H1 (cell line): ENCODE results near the gene ATP6AP1. TPM values are rescaled to one million over a fixed set of nuclear protein-coding genes. Genes with fewer than 3 reads are reported as not detected.

ENCODE experiments used
- CTCF ChIA-PET: fragments of 300-600 bp; sonication (Branson Sonifier 250); formaldehyde crosslinking; loops from one replicate; lab custom pipeline; 2021; ENCODE audit not compliant: partially characterized antibody; lab: Charles Lee
- POLR2A ChIA-PET: fragments of 300-600 bp; sonication (Branson Sonifier 250); formaldehyde crosslinking; loops from one replicate; lab custom pipeline; 2021; ENCODE audit warnings: inconsistent platforms; ENCODE audit not compliant: partially characterized antibody; lab: Charles Lee
- DNase-seq, 2 experiments: peaks; one replicate each; pipeline versions ENCODE4 v3.0.0 to v3.0.0-alpha.2; 2010 to 2022; ENCODE audit warnings: low spot score in 2 of 2, low read depth in 1 of 2, mixed read lengths in 1 of 2
- FAIRE-seq: peaks from 2 replicates; lab custom pipeline; 2011; peaks lifted over from hg19 to GRCh38; lab: Jason Lieb, UNC
- H2AFZ ChIP-seq: 2 replicates; pipeline ENCODE4 v1.8.1; 2012; ENCODE audit warnings: low read length, inconsistent platforms
- H2AK5ac ChIP-seq: 2 replicates; pipeline ENCODE4 v1.6.1; 2013; ENCODE audit warnings: low read depth, low read length
- H2BK120ac ChIP-seq: replicated peaks from 2 replicates; pipeline ENCODE3; 2013; ENCODE audit warnings: low read depth, low read length, inconsistent platforms
- H2BK12ac ChIP-seq: 2 replicates; pipeline ENCODE4 v1.6.1; 2013; ENCODE audit warnings: low read depth, low read length
- H2BK15ac ChIP-seq: 2 replicates; pipeline ENCODE4 v1.6.1; 2013; ENCODE audit warnings: low read length
- H2BK20ac ChIP-seq: 2 replicates; pipeline ENCODE4 v1.6.1; 2013; ENCODE audit warnings: low read length
- H2BK5ac ChIP-seq: 2 replicates; pipeline ENCODE4 v1.6.1; 2013; ENCODE audit warnings: low read depth, low read length
- H3K14ac ChIP-seq: 2 replicates; pipeline ENCODE4 v1.6.1; 2013; ENCODE audit warnings: inconsistent platforms; ENCODE audit not compliant: insufficient read length
- H3K18ac ChIP-seq: 2 replicates; pipeline ENCODE4 v1.6.1; 2013; ENCODE audit warnings: low read length; ENCODE audit errors: extremely low read depth
- H3K23ac ChIP-seq: 2 replicates; pipeline ENCODE4 v1.6.1; 2013; ENCODE audit warnings: inconsistent platforms; ENCODE audit not compliant: insufficient read length
- H3K23me2 ChIP-seq: 2 replicates; pipeline ENCODE4 v1.6.1; 2013; ENCODE audit warnings: low read depth, low read length
- H3K27ac ChIP-seq: 2 replicates; pipeline ENCODE4 v1.6.1; 2011; ENCODE audit warnings: low read depth, low read length, inconsistent platforms
- H3K27me3 ChIP-seq, 4 experiments: replicated peaks in 1 of 4; 1 replicate in 1 of 4; 2 replicates in 3 of 4; pipeline versions ENCODE4 v1.6.1 to v1.8.1; 2011 to 2013; ENCODE audit warnings: low read length in 3 of 4, mild to moderate bottlenecking in 3 of 4, inconsistent platforms in 2 of 4, mixed read lengths in 2 of 4, moderate library complexity in 1 of 4; ENCODE audit not compliant: control insufficient read depth in 3 of 4, insufficient read depth in 3 of 4; ENCODE audit errors: extremely low read depth in 1 of 4
- H3K36me3 ChIP-seq, 4 experiments: 2 replicates each; pipeline versions ENCODE4 v1.6.1 to v1.8.1; 2011 to 2013; ENCODE audit warnings: mild to moderate bottlenecking in 4 of 4, low read length in 3 of 4, moderate library complexity in 2 of 4, control low read depth in 1 of 4, inconsistent platforms in 1 of 4; ENCODE audit not compliant: insufficient read depth in 4 of 4, control insufficient read depth in 2 of 4
- H3K4ac ChIP-seq: replicated peaks from 2 replicates; pipeline ENCODE3; 2013; ENCODE audit warnings: low read length, low read depth, mixed read lengths, inconsistent platforms; ENCODE audit not compliant: insufficient read length
- H3K4me1 ChIP-seq, 4 experiments: replicated peaks in 1 of 4; 1 replicate in 1 of 4; 2 replicates in 3 of 4; pipeline versions ENCODE4 v1.6.1 to v1.8.1; 2011 to 2013; ENCODE audit warnings: low read length in 3 of 4, inconsistent platforms in 2 of 4, mixed read lengths in 1 of 4; ENCODE audit not compliant: insufficient read depth in 4 of 4, control insufficient read depth in 3 of 4
- H3K4me2 ChIP-seq, 2 experiments: 2 replicates each; pipeline versions ENCODE4 v1.6.1 to v1.8.1; 2011 to 2013; ENCODE audit warnings: low read depth in 2 of 2, low read length in 2 of 2, control low read depth in 1 of 2, inconsistent platforms in 1 of 2, mild to moderate bottlenecking in 1 of 2; ENCODE audit not compliant: insufficient read depth in 1 of 2
- H3K4me3 ChIP-seq, 4 experiments: fragments of 200-600, 300-600 bp in 1 of 4; sonication (generic), shearing (Covaris generic), sonication (Bioruptor Twin) in 1 of 4; 2 replicates each; pipeline versions ENCODE4 v1.5.1 to v1.8.1; 2011 to 2016; ENCODE audit warnings: low read length in 4 of 4, low read depth in 3 of 4, control low read depth in 2 of 4, inconsistent platforms in 2 of 4, mild to moderate bottlenecking in 2 of 4, mixed read lengths in 1 of 4, moderate library complexity in 1 of 4; ENCODE audit not compliant: insufficient read depth in 2 of 4; ENCODE audit errors: extremely low read depth in 1 of 4
- H3K56ac ChIP-seq: replicated peaks from 2 replicates; pipeline ENCODE3; 2013; ENCODE audit warnings: low read depth, mild to moderate bottlenecking, mixed read lengths, low read length, inconsistent platforms; ENCODE audit not compliant: insufficient read length
- H3K79me1 ChIP-seq: 2 replicates; pipeline ENCODE4 v1.6.1; 2013; ENCODE audit warnings: low read depth, low read length, control low read depth
- H3K79me2 ChIP-seq, 2 experiments: 2 replicates each; pipeline versions ENCODE4 v1.6.1 to v1.8.1; 2012 to 2013; ENCODE audit warnings: low read length in 2 of 2, mild to moderate bottlenecking in 2 of 2, inconsistent platforms in 1 of 2; ENCODE audit not compliant: insufficient read depth in 2 of 2, control insufficient read depth in 1 of 2
- H3K9ac ChIP-seq, 4 experiments: replicated peaks in 1 of 4; 1 replicate in 1 of 4; 2 replicates in 3 of 4; pipeline versions ENCODE4 v1.6.1 to v1.8.1; 2011 to 2013; ENCODE audit warnings: low read depth in 3 of 4, low read length in 3 of 4, control low read depth in 2 of 4, mild to moderate bottlenecking in 2 of 4, moderate library complexity in 2 of 4, inconsistent platforms in 1 of 4; ENCODE audit errors: extremely low read depth in 1 of 4
- H3K9me3 ChIP-seq, 2 experiments: 2 replicates each; pipeline versions ENCODE4 v1.6.1 to v1.8.1; 2012 to 2013; ENCODE audit warnings: mild to moderate bottlenecking in 2 of 2, moderate library complexity in 2 of 2, control low read depth in 1 of 2, inconsistent platforms in 1 of 2, low read depth in 1 of 2, low read length in 1 of 2, mixed read lengths in 1 of 2; ENCODE audit not compliant: insufficient read depth in 2 of 2
- H4K20me1 ChIP-seq, 2 experiments: replicated peaks in 1 of 2; 2 replicates each; pipeline versions ENCODE3 to v1.8.1; 2011 to 2013; ENCODE audit warnings: inconsistent platforms in 2 of 2, low read length in 2 of 2, mild to moderate bottlenecking in 1 of 2; ENCODE audit not compliant: insufficient read depth in 2 of 2, control insufficient read depth in 1 of 2
- H4K5ac ChIP-seq: 2 replicates; pipeline ENCODE4 v1.6.1; 2013; ENCODE audit warnings: low read length, low read depth, mixed read lengths, inconsistent platforms; ENCODE audit not compliant: insufficient read length
- H4K8ac ChIP-seq: 2 replicates; pipeline ENCODE4 v1.8.0; 2013; ENCODE audit warnings: mild to moderate bottlenecking, moderate library complexity, low read length, inconsistent platforms; ENCODE audit not compliant: insufficient read depth; ENCODE audit errors: extremely low read depth
- H4K91ac ChIP-seq: replicated peaks from 2 replicates; pipeline ENCODE3; 2013; ENCODE audit warnings: low read length, mixed read lengths, inconsistent platforms; ENCODE audit not compliant: insufficient read length
- WGBS, 2 experiments: shearing (Covaris generic) in 1 of 2; methylation state at CpG; one replicate each; pipeline versions ENCODE4 v1.1.6 to v1.1.7; 2013 to 2015; ENCODE audit warnings: low lambda C conversion rate in 2 of 2, mixed read lengths in 2 of 2, inconsistent platforms in 1 of 2, low coverage in 1 of 2, missing lambda C conversion rate in 1 of 2; ENCODE audit not compliant: insufficient replicate concordance in 2 of 2, insufficient coverage in 1 of 2, insufficient read length in 1 of 2; ENCODE audit errors: extremely low coverage in 1 of 2, missing lambda C conversion rate in 1 of 2; 5-methylcytosine and 5-hydroxymethylcytosine counted together
- polyA plus RNA-seq, 7 experiments: library from polyadenylated mRNA; depleted of rRNA in 3 of 7; stranded (reverse) in 5 of 7; unstranded in 2 of 7; fragments of >200 nt in 5 of 7; fragments of 200-250 nt in 2 of 7; gene quantifications; 1 replicate in 5 of 7; 2 replicates in 1 of 7; 4 replicates in 1 of 7; pipeline versions ENCODE4 v1.2.1 to v1.2.3, GENCODE V29; 2011 to 2013; ENCODE audit warnings: missing spikeins in 2 of 7, mixed read lengths in 2 of 7
- total RNA-seq: library from RNA; stranded (reverse); fragmentation: NEBNext Ultra II Directional; extraction: Animal tissue kit (Norgen Biotek cat#: 25700); gene quantifications from 2 replicates; pipeline ENCODE4 v1.2.1, GENCODE V29; 2021

The ATP6AP1 gene
- total and polyA plus RNA-seq, 2 of the 8 experiments (the other 6 are each of a cell fraction or from before 2014, with no cell fraction given) = 44.6 to 80.8 TPM

DNA sequence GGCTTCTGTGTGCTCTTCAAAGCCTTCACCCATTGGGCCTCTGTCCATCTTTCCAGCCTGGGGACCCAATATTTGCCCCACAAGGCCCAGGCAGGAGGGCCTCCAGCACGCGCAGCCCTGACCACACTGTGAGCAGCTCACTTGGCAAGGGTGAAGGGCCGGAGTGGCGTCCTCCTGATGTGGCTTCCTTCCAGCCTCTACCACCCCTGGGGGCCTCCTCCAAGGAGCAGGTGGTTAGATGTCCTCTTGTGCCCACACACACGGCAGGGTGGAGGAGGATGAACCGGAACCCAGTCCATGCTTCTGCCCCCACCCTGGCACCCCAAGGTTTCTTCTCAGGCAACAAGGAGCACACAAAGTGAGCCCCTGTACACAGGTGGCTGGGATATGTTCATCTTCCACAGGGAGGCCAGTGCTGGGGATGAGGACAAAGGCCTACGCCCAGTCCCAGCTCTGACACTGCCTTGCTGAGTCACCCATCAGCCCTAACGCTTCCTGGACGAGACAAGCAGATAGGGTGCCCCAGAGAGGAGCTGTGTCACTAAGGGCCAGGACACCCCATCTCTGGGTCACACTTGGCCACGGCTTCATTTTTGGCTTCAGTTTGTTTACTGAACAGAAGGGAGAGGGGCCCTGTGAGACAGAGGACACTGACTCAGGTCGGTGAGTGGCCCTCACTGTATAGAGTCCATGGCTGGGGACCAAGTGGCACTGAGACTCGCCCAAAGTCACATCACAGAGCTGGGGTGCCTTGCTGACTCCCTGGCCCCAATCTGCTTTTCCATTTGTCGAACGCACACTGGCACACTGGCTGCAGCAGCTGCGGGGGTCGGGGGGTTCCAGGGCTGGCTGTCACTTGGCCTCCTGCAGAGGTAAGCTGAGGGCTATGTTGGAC is 56.0 kb downstream of the ATP6AP1 start:
- H3K79me2 ChIP-seq = no peaks in the 10 kb centered on the region
- no peaks in the 10 kb centered on the region; a peak in 1 of 7 replicates for H3K27me3 ChIP-seq
- H2AK5ac ChIP-seq = no peak overlapping the region
- peaks cover under 1 to 2% of the 10 kb centered on the region in 2 experiments for H4K20me1 ChIP-seq
- H3K9ac ChIP-seq = no peak overlapping the region
- ChIA-PET CTCF (interaction anchor here (0.6 to 2.3 kb wide), 8 partner anchors 12 to 101 kb away, joined by 3 to 8 read pairs (median 3); no protein-coding TSS in a partner anchor), POLR2A (interaction anchor here (1.7 kb wide), 1 partner anchor 87 kb away, joined by 6 read pairs; no protein-coding TSS in a partner anchor)
- no peak overlapping the region for H2BK20ac ChIP-seq
- H3K27ac ChIP-seq = no peak overlapping the region
- no peak overlapping the region for H2BK15ac ChIP-seq
- no peak overlapping the region for H3K23ac ChIP-seq
- H4K8ac ChIP-seq = no peak overlapping the region
- H3K4me1 ChIP-seq = peaks cover 0 to 5% (median under 1%) of the 10 kb centered on the region in 4 experiments; a peak in 3 of 7 replicates
- H3K23me2 ChIP-seq = no peaks in the 10 kb centered on the region; the same call in 1 of the 2 replicates
- WGBS, 2 experiments = 83% methylated on average over 11 of the region's 16 CpGs; no CpG with 5 or more reads in 1 of the 2 experiments
- H3K4me2 ChIP-seq = no peak overlapping the region; a peak in 1 of 4 replicates
- H3K4me3 ChIP-seq = no peak overlapping the region
- no peak overlapping the region for H3K56ac ChIP-seq
- H3K9me3 ChIP-seq = no peaks in the 10 kb centered on the region
- no peak for DNase-seq
- FAIRE-seq = no peak
- no peak overlapping the region for H2AFZ ChIP-seq
- H3K18ac ChIP-seq = no peak overlapping the region
- no peak overlapping the region for H4K91ac ChIP-seq
- no peak overlapping the region for H2BK12ac ChIP-seq
- no peak overlapping the region for H2BK120ac ChIP-seq
- peaks cover 0 to 13% (median 0%) of the 10 kb centered on the region in 4 experiments; a peak in 2 of 8 replicates for H3K36me3 ChIP-seq
- H3K14ac ChIP-seq = no peak overlapping the region
- no peak overlapping the region for H4K5ac ChIP-seq
- no peak overlapping the region for H2BK5ac ChIP-seq
- H3K4ac ChIP-seq = no peak overlapping the region
- H3K79me1 ChIP-seq = no peaks in the 10 kb centered on the region
